ENCODE results near the gene MYLK4. TPM values are rescaled to one million over a fixed set of nuclear protein-coding genes. Genes with fewer than 3 reads are reported as not detected.

The MYLK4 gene
- total and polyA plus RNA-seq, 8 donors: 0.12 to 1.3 (median 0.43) TPM; not detected in 3

DNA sequence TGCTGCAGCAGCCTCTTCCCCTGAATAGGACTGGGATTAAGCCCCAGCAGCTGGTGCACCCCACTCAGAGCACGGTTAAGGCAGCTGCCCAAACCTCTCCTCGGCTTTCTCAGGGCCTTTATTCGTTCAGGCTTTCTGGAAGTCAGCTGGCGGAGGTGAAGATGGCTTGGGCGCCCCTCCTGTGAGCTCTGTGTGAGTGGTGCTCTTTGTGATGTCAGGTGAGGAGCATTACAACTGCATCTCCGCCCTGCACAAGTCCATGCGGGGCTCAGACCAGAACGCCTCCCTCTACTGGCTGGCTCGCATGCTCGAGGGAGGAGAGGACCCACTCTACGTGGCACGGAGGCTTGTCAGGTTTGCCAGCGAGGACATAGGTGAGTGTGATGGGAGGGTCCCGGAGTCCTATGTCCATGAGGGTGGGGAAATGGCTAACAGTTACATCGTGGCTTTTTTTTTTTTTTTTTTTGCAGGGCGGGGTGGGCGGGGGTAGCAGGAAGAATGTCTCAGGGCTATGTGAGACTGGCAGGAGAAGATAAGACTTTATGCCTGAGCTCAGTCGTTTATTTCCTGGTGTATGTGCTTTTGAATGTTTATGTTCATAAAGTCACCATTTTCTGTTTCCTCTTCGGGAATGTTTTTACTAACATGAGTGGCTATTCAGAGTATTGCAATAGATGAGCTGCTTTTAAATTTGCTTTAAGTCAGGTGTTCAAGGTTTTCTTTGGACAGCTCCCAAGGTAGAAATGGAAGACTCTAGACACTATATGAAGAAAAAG is 32.7 kb upstream of the MYLK4 start:
- intact Hi-C loops (cut with DNase I; ENCODE audit: low total_unique reads): loop anchor here (10.0 kb wide), 1 partner anchor 161 kb away; no protein-coding TSS in a partner anchor
- H3K4me1 ChIP-seq: peaks cover 6 to 27% (median 18%) of the 10 kb centered on the region in 4 donors
- WGBS, 5 donors: 24 to 42% (median 32%) methylated on average over 12 to 19 of the region's 19 CpGs
- peak in 1 of 2 donors; percentile 66 for DNase-seq
- peaks cover 12 to 91% (median 77%) of the 10 kb centered on the region in 4 donors for H3K36me3 ChIP-seq
- H3K9me3 ChIP-seq: no peaks in the 10 kb centered on the region
- H3K4me3 ChIP-seq: no peak overlapping the region
- no peaks in the 10 kb centered on the region for H3K27me3 ChIP-seq
- peak overlapping the region in 4 of 5 donors; percentile 34 to 62 (median 60) for H3K27ac ChIP-seq
- TF ChIP-seq POLR2A (IDR thresholded peaks at IDR 0.05): no peak
- no peak for TF ChIP-seq EP300 (IDR thresholded peaks at IDR 0.05)
- TF ChIP-seq POLR2AphosphoS5 (IDR thresholded peaks at IDR 0.05): no peak
- TF ChIP-seq, protein P1, sequence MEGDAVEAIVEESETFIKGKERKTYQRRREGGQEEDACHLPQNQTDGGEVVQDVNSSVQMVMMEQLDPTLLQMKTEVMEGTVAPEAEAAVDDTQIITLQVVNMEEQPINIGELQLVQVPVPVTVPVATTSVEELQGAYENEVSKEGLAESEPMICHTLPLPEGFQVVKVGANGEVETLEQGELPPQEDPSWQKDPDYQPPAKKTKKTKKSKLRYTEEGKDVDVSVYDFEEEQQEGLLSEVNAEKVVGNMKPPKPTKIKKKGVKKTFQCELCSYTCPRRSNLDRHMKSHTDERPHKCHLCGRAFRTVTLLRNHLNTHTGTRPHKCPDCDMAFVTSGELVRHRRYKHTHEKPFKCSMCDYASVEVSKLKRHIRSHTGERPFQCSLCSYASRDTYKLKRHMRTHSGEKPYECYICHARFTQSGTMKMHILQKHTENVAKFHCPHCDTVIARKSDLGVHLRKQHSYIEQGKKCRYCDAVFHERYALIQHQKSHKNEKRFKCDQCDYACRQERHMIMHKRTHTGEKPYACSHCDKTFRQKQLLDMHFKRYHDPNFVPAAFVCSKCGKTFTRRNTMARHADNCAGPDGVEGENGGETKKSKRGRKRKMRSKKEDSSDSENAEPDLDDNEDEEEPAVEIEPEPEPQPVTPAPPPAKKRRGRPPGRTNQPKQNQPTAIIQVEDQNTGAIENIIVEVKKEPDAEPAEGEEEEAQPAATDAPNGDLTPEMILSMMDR (IDR thresholded peaks at IDR 0.05): no peak

DNA sequence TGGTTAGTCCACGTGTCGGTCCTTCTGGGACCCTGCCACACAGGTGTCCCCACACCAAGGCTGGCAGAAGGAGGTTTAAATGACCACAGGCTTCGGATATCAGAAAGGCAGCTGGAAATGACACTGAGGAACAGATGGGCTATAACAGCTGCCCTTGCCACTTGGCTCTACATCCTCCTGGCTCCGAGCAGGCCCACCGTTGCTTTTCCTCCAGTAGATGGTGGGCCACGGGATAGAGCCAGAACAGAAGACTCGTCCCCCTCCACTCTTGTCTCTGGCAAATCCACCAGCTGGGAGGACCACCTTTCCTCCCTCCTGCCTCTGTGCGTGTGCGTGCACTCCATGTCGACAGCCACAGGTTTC is 32.1 kb upstream of the MYLK4 start:
- peak overlapping the region in 4 of 5 donors; percentile 34 to 62 (median 60) for H3K27ac ChIP-seq
- no peak overlapping the region for H3K4me3 ChIP-seq
- peaks cover 12 to 89% (median 77%) of the 10 kb centered on the region in 4 donors for H3K36me3 ChIP-seq
- no peaks in the 10 kb centered on the region for H3K27me3 ChIP-seq
- WGBS, 5 donors: 71 to 86% (median 80%) methylated on average over 6 to 10 of the region's 10 CpGs
- no peak for DNase-seq
- H3K4me1 ChIP-seq: peaks cover 6 to 27% (median 21%) of the 10 kb centered on the region in 4 donors
- intact Hi-C loops (cut with DNase I; ENCODE audit: low total_unique reads): loop anchor here (10.0 kb wide), 1 partner anchor 162 kb away; no protein-coding TSS in a partner anchor
- TF ChIP-seq, protein P1 (IDR thresholded peaks at IDR 0.05): no peak
- TF ChIP-seq POLR2A (IDR thresholded peaks at IDR 0.05): no peak
- TF ChIP-seq EP300 (IDR thresholded peaks at IDR 0.05): no peak
- no peak for TF ChIP-seq POLR2AphosphoS5 (IDR thresholded peaks at IDR 0.05)
- no peaks in the 10 kb centered on the region for H3K9me3 ChIP-seq

DNA sequence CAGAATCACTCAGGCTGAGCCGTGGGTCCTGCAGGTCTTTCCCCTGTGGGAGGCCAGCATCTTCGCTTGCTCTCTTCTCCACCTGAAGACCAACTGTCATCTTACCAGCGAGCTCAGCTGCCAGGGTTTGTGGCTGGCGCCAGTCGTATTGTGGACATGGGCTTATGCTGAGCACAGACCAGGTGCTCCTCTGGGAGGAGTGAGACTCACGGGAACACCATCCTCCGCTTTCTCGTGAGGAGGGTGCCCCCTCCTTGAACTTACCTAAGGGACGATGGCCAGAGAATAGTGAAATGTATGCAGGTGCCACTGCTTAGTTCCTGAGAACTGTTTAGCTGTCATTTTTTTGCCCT is 31.6 kb upstream of the MYLK4 start:
- TF ChIP-seq EP300 (IDR thresholded peaks at IDR 0.05) (no peak), POLR2A (IDR thresholded peaks at IDR 0.05) (no peak), POLR2AphosphoS5 (IDR thresholded peaks at IDR 0.05) (no peak)
- TF ChIP-seq, protein P1 (IDR thresholded peaks at IDR 0.05): no peak
- peaks cover 12 to 85% (median 74%) of the 10 kb centered on the region in 4 donors for H3K36me3 ChIP-seq
- intact Hi-C loops (cut with DNase I; ENCODE audit: low total_unique reads): loop anchor here (10.0 kb wide), 1 partner anchor 162 kb away; no protein-coding TSS in a partner anchor

DNA sequence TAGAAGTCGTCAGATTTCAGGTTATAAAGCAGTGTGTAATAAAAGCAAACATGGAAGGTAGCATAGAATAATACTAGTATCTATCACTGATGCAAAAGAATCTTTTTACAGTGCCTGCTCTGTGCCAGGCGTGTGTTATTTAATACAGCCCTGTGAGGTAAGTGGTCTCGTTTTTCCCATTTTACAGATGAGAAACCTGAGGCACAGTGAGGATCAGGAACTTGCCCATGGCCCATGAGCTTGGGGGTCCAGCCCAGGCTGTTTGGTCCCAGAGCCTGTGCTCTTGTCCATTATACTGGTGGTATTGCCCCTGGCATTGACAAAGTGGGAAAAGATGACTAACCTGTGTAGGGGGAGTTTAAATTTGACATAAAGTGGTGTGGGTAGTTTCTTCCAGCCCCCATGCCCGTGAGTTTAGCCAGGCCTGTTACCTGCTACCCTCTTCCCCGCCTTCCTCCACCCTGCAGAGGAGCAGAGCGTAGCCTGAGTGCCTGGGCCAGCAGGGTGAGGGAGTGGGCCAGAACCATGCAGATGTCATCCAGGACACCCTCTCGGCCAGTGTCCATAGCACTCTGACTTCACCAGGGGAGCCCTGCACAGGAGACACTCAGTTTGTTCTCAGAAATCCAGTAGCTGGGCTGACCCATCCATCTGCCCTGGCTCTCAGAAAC is 31.1 kb upstream of the MYLK4 start:
- no peak overlapping the region for H3K27ac ChIP-seq

More for the DNA sequence above, 31.6 kb upstream of the MYLK4 start:
- WGBS, 5 donors: 91 to 96% (median 91%) methylated on average over 9 of the region's 9 CpGs
- Histone ChIP-seq H3K9me3 (no peaks in the 10 kb centered on the region), H3K27me3 (no peaks in the 10 kb centered on the region), H3K27ac (no peak overlapping the region), H3K4me3 (no peak overlapping the region), H3K4me1 (peaks cover 6 to 32% (median 23%) of the 10 kb centered on the region in 4 donors)
- no peak for DNase-seq

More for the DNA sequence above, 31.1 kb upstream of the MYLK4 start:
- DNase-seq: no peak
- WGBS, 5 donors: 92 to 96% (median 93%) methylated on average over 6 to 7 of the region's 7 CpGs
- no peaks in the 10 kb centered on the region for H3K9me3 ChIP-seq
- peaks cover 12 to 84% (median 71%) of the 10 kb centered on the region in 4 donors for H3K36me3 ChIP-seq
- TF ChIP-seq, protein P1 (IDR thresholded peaks at IDR 0.05): no peak
- no peak for TF ChIP-seq POLR2A (IDR thresholded peaks at IDR 0.05)
- TF ChIP-seq EP300 (IDR thresholded peaks at IDR 0.05): no peak
- TF ChIP-seq POLR2AphosphoS5 (IDR thresholded peaks at IDR 0.05): no peak
- H3K4me1 ChIP-seq: peaks cover 6 to 34% (median 24%) of the 10 kb centered on the region in 4 donors
- H3K27me3 ChIP-seq: no peaks in the 10 kb centered on the region
- no peak overlapping the region for H3K4me3 ChIP-seq
- intact Hi-C loops (cut with DNase I; ENCODE audit: low total_unique reads): loop anchor here (10.0 kb wide), 1 partner anchor 163 kb away; no protein-coding TSS in a partner anchor
